Ovary (tissue), 9 donors: ENCODE data around the gene RHEB. TPM values are rescaled to one million over a fixed set of nuclear protein-coding genes. Genes with fewer than 3 reads are reported as not detected.
"Not testable (repeated sequence)": the region's sequence is repeated elsewhere in the genome, so short reads cannot be mapped to it uniquely, and the experiment has no call there.

Experiments
- DNase-seq, 5 donors: peaks; one replicate each; pipeline ENCODE4 v3.0.0-alpha.2; 2019 to 2020
- H3K27ac ChIP-seq, 2 donors: fragments of 200-600 bp; one replicate each; pipeline versions ENCODE4 v1.5.1 to v1.8.0; 2019 to 2022
- H3K27me3 ChIP-seq: fragments of 200-600 bp; one replicate; pipeline ENCODE4 v1.8.0; 2022
- H3K36me3 ChIP-seq: fragments of 200-600 bp; sonication (generic); one replicate; pipeline ENCODE4 v1.5.1; 2019
- H3K4me1 ChIP-seq: one replicate; pipeline ENCODE4 v1.8.1; 2013; ENCODE audit warnings: mild to moderate bottlenecking, moderate library complexity; ENCODE audit not compliant: insufficient read depth
- H3K4me3 ChIP-seq: fragments of 200-600 bp; sonication (generic); one replicate; pipeline ENCODE4 v1.5.1; 2017
- H3K9me3 ChIP-seq, 2 donors: fragments of 200-600 bp in 1 of 2; sonication (generic) in 1 of 2; one replicate each; pipeline versions ENCODE4 v1.5.1 to v1.8.1; 2013 to 2019; ENCODE audit warnings: mild to moderate bottlenecking in 1 of 2, moderate library complexity in 1 of 2
- EP300 ChIP-seq: sonication (generic); formaldehyde crosslinking; IDR thresholded peaks from one replicate; pipeline ENCODE4 v1.6.1; 2017; ENCODE audit warnings: antibody characterized with exemption
- POLR2A ChIP-seq: fragments of 450-650 bp; IDR thresholded peaks from one replicate; pipeline ENCODE4 v1.6.1; 2017; ENCODE audit warnings: antibody characterized with exemption, mild to moderate bottlenecking, moderate library complexity
- WGBS, 3 donors: extraction: QIAGEN DNeasy Blood & Tissue Kit in 1 of 3; methylation state at CpG; one replicate each; pipeline versions ENCODE4 v1.1.5 to v1.1.7; 2013 to 2017; 5-methylcytosine and 5-hydroxymethylcytosine counted together
- intact Hi-C, 4 donors: fragments of 100-400 bp; cut with DNase I; formaldehyde crosslinking; loops; one replicate each; pipeline versions ENCODE4 v1.11.0 to v1.15.1; 2022 to 2023
- polyA plus RNA-seq, 2 donors: library from polyadenylated mRNA; stranded (reverse); fragments of 200-250 nt in 1 of 2; fragments of 350-450 nt in 1 of 2; fragmentation: Illumina TruSeq in 1 of 2; extraction: RNeasy Lipid Tissue Mini Kit (QIAGEN cat#74804) in 1 of 2; gene quantifications; one replicate each; pipeline ENCODE4 v1.2.3, GENCODE V29; 2013 to 2014
- total RNA-seq, 7 donors: library from RNA; depleted of rRNA in 2 of 7; stranded (reverse); fragments of >200 nt in 2 of 7; fragmentation: NEBNext Ultra II Directional in 3 of 7; extraction: Animal tissue kit (Norgen Biotek cat#: 25700) in 3 of 7; gene quantifications; one replicate each; pipeline versions ENCODE4 v1.1.0 to v1.2.4, GENCODE V29; 2016 to 2023
- TF ChIP-seq, protein P1 (sequence below), 3 donors: fragments of 450-650 bp in 2 of 3; fragments of 200-600 bp in 1 of 3; IDR thresholded peaks; one replicate each; pipeline versions ENCODE4 v1.5.1 to v1.8.0; 2016 to 2022; ENCODE audit warnings: antibody characterized with exemption in 3 of 3, mild to moderate bottlenecking in 1 of 3
- donor health status: DM: no; HTN: no; CAD: no; lungs with moderate emphysema.
- donor health status: DM: no; HTN: no; CAD: no.
- donor health status: Bipolar disorder and iron deficiency.
- donor health status: DM: yes; HTN: yes; CAD: no.
- donor health status: DM: no; HTN: no; CAD: no.
- donor health status: DM: yes; HTN: yes; CAD: no.

Gene RHEB
- total and polyA plus RNA-seq, 9 donors = 77.6 to 167 (median 91.8) TPM

DNA sequence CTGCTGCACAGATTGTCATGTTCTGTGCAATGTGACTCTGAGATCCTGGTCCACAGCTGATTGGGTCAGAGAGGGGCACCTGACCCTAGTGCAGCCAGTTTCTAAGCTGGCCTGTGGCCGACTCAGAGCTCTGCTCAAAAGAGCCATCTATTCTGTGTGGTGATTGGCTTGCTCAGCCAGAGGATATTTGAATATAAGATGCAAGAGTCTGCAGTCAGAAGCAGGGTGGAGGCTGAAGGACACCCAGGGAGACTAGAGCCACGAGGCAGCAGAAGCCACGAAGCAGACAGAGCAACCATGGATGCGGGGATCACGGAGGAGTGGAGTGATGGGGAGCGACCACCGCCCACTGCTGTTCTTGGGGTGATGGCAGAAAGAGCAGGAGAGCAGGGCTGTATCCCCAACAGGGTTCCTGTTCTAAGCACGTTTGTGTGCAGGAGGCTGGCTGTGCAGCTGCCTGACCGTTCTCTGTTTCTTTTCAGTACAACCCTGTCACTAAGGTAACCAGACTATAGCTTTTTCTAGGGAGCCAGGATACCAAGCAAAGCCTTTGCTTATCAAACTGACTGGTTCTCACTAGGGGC lies 19.5 kb upstream of the RHEB start:
- WGBS, 3 donors = 49 to 52% (median 49%) methylated on average over 9 of the region's 9 CpGs
- Histone ChIP-seq H3K4me3 (no peak overlapping the region), H3K36me3 (no peaks in the 10 kb centered on the region), H3K4me1 (peaks cover 5% of the 10 kb centered on the region), H3K27me3 (no peaks in the 10 kb centered on the region), H3K9me3 (no peaks in the 10 kb centered on the region), H3K27ac (no peak overlapping the region)
- TF ChIP-seq EP300 (no peak), POLR2A (no peak)
- TF ChIP-seq, protein P1, sequence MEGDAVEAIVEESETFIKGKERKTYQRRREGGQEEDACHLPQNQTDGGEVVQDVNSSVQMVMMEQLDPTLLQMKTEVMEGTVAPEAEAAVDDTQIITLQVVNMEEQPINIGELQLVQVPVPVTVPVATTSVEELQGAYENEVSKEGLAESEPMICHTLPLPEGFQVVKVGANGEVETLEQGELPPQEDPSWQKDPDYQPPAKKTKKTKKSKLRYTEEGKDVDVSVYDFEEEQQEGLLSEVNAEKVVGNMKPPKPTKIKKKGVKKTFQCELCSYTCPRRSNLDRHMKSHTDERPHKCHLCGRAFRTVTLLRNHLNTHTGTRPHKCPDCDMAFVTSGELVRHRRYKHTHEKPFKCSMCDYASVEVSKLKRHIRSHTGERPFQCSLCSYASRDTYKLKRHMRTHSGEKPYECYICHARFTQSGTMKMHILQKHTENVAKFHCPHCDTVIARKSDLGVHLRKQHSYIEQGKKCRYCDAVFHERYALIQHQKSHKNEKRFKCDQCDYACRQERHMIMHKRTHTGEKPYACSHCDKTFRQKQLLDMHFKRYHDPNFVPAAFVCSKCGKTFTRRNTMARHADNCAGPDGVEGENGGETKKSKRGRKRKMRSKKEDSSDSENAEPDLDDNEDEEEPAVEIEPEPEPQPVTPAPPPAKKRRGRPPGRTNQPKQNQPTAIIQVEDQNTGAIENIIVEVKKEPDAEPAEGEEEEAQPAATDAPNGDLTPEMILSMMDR (IDR thresholded peaks at IDR 0.05) = no peak
- intact Hi-C loops = no loop called here
- DNase-seq = no peak

DNA sequence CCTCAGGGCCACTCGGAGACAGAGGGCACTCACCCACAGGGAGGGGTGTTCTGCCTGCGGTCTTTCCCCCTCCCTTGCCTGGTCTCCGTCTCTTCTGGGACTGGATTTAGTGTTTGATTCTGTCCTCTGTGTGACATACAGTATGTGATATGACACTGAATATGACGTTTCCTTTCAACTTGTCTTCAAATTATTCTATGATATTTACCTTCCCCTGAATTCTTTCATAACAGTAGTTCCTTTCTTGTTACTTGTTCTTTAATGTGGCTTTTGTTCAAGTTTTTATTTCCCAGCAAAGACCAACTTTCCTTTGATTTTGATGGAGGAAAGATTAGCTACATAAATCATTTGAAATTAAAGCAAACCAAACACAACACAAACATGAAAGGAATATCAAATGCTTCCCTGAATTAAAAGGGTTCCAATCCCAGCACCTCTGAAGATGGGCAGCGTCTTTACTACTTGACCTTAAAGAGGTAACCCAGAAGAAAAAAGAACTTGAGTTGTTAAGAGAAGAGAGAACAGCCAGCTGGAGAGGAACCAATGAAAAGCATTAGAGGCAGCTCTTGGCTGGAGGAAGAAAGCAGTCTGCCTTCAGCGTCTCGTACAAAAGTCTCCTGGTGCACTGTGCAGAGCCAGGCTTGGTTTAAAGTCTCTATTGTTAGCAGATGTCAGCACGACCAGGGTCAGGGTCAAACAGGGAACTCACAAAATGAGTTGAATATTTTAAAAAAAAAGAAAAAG lies 18.3 kb upstream of the RHEB start:
- intact Hi-C loops = no loop called here
- H3K27me3 ChIP-seq = no peaks in the 10 kb centered on the region
- DNase-seq = peak in 3 of 5 donors; percentile 30 to 55 (median 40)
- no peak overlapping the region for H3K27ac ChIP-seq
- peaks cover 5% of the 10 kb centered on the region for H3K4me1 ChIP-seq
- WGBS, 3 donors = 17 to 19% (median 18%) methylated on average over 8 of the region's 8 CpGs
- H3K9me3 ChIP-seq = no peaks in the 10 kb centered on the region
- no peak overlapping the region for H3K4me3 ChIP-seq
- TF ChIP-seq, protein P1 (IDR thresholded peaks at IDR 0.05) = no peak
- TF ChIP-seq POLR2A = no peak
- no peak for TF ChIP-seq EP300
- H3K36me3 ChIP-seq = no peaks in the 10 kb centered on the region

DNA sequence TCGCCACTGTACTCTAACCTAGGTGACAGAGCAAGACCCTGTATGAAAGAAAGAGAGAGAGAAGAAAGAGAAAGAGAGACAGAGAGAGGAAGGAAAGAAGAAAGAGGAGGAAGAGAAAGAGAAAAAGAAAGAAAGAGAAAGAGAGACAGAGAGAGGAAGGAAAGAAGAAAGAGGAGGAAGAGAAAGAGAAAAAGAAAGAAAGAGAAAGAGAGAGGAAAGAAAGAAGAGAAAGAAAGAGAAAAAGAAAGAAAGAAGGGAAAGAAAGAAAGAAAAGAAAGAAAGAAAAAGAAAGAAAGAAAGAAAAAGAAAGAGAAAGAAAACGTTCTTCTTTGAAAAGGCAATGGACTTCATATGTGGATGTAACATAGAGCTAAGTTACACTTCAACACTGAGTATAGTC lies 16.5 kb upstream of the RHEB start:
- H3K4me3 ChIP-seq, H3K36me3 ChIP-seq, H3K27ac ChIP-seq, H3K27me3 ChIP-seq, H3K9me3 ChIP-seq, H3K4me1 ChIP-seq, DNase-seq, intact Hi-C loops: not testable (repeated sequence)
- 89 to 98% (median 94%) methylated on average over 2 of the region's 2 CpGs for WGBS, 3 donors

DNA sequence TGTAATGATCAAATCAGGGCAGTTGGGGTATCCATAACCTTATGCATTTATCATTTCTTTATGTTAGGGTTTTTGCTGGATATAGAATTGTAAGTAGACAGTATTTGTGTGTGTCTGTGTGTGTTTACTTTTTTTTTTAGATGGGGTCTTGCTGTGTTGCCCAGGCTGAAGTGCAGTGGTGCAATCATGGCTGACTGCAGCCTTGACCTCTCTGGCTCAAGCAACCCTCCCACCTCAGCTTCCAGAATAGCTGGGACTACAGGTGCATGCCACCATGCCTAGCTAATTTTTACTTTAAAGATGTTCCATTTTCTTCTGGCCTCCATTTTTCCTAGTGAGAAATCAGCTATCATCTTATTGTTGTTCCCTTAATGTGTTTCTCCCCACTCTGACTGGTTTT lies 10.1 kb upstream of the RHEB start:
- Histone ChIP-seq H3K36me3 (no peaks in the 10 kb centered on the region), H3K4me3 (no peak overlapping the region), H3K4me1 (no peaks in the 10 kb centered on the region), H3K27me3 (no peaks in the 10 kb centered on the region), H3K9me3 (no peaks in the 10 kb centered on the region), H3K27ac (no peak overlapping the region)
- intact Hi-C loops = loop anchor here in 1 of 4 donors (10.0 kb wide), 1 partner anchor 225 kb away; no protein-coding TSS in a partner anchor
- TF ChIP-seq, protein P1 (IDR thresholded peaks at IDR 0.05) = no peak
- TF ChIP-seq EP300 (no peak), POLR2A (no peak)
- DNase-seq = no peak

DNA sequence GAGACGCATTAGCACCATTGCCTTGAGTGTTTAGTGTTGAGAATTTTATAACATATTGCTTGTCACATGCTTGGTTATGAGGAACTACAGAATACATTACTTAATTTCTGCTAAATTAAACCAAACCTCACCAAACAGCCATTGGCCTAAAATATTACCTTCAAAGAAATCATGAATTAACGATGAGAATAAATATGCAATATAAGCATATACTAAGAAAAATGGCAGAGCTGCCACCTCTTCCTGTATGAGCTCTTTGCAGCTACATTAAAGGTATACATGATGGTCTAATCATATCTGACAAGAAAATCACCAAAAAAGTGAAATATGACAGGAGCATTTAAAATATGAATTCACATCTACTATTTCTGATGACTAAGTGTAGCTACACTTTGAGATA lies 5.2 kb upstream of the RHEB start:
- intact Hi-C loops = loop anchor here in 1 of 4 donors (10.0 kb wide), 1 partner anchor 230 kb away; no protein-coding TSS in a partner anchor
- WGBS, 3 donors = 61 to 90% (median 87%) methylated on average over 2 of the region's 2 CpGs

More for the DNA sequence above, 5.2 kb upstream of the RHEB start:
- Histone ChIP-seq H3K4me3 (no peak overlapping the region), H3K36me3 (no peaks in the 10 kb centered on the region), H3K9me3 (no peaks in the 10 kb centered on the region), H3K27ac (no peak overlapping the region), H3K27me3 (no peaks in the 10 kb centered on the region), H3K4me1 (peaks cover 3% of the 10 kb centered on the region)
- DNase-seq = no peak
- TF ChIP-seq, protein P1 (IDR thresholded peaks at IDR 0.05) = no peak
- TF ChIP-seq POLR2A (no peak), EP300 (no peak)
